Neural crest cell (in vitro differentiated cells): ENCODE data around the gene CEBPG. TPM values are rescaled to one million over a fixed set of nuclear protein-coding genes. Genes with fewer than 3 reads are reported as not detected.

Source experiments
- DNase-seq: peaks from one replicate; pipeline ENCODE4 v3.0.0; 2021; ENCODE audit warnings: low read depth, mixed read lengths, low spot score
- H3K27ac Mint-ChIP-seq: one replicate; pipeline ENCODE4 v1.8.0; 2021; ENCODE audit warnings: mild to moderate bottlenecking, mixed read lengths; ENCODE audit not compliant: unreplicated experiment
- H3K27me3 Mint-ChIP-seq: 2 replicates; pipeline ENCODE4 v1.8.0; 2021; ENCODE audit warnings: low read depth, mild to moderate bottlenecking, mixed read lengths
- H3K36me3 Mint-ChIP-seq: 2 replicates; pipeline ENCODE4 v1.8.0; 2021; ENCODE audit warnings: low read depth, mild to moderate bottlenecking, mixed read lengths
- H3K4me1 Mint-ChIP-seq: 2 replicates; pipeline ENCODE4 v1.8.0; 2021; ENCODE audit warnings: mixed read lengths
- H3K4me3 Mint-ChIP-seq: one replicate; pipeline ENCODE4 v1.8.0; 2021; ENCODE audit warnings: mild to moderate bottlenecking, mixed read lengths
- H3K9me3 Mint-ChIP-seq: 2 replicates; pipeline ENCODE4 v1.8.0; 2021; ENCODE audit warnings: mixed read lengths
- CTCF ChIP-seq: fragments of 200-600 bp; sonication (generic); conservative IDR thresholded peaks from 2 replicates; pipeline ENCODE4 v1.5.0; 2021; ENCODE audit warnings: antibody characterized with exemption, mild to moderate bottlenecking
- total RNA-seq: library from RNA; stranded (reverse); gene quantifications from 2 replicates; pipeline ENCODE4 v1.2.1, GENCODE V29; 2021

CEBPG gene
- total RNA-seq, 1 donor from 2014 or later, result 41.9 TPM

GRCh38 chr19:33403221-33403972 is 29.9 kb downstream of the CEBPG start:
- H3K4me3 Mint-ChIP-seq, result no peak overlapping the region
- no peak overlapping the region for H3K27ac Mint-ChIP-seq
- no peaks in the 10 kb centered on the region for H3K27me3 Mint-ChIP-seq
- no peaks in the 10 kb centered on the region for H3K4me1 Mint-ChIP-seq
- no peaks in the 10 kb centered on the region for H3K9me3 Mint-ChIP-seq
- TF ChIP-seq CTCF, result no peak
- DNase-seq, result no peak
- H3K36me3 Mint-ChIP-seq, result no peaks in the 10 kb centered on the region

GRCh38 chr19:33403973-33404304 is 30.4 kb downstream of the CEBPG start:
- Mint-ChIP-seq H3K36me3 (no peaks in the 10 kb centered on the region), H3K27ac (no peak overlapping the region), H3K4me1 (no peaks in the 10 kb centered on the region), H3K27me3 (no peaks in the 10 kb centered on the region), H3K9me3 (no peaks in the 10 kb centered on the region), H3K4me3 (no peak overlapping the region)
- no peak for DNase-seq
- no peak for TF ChIP-seq CTCF

- Mint-ChIP-seq H3K36me3 (no peaks in the 10 kb centered on the region), H3K4me1 (no peaks in the 10 kb centered on the region), H3K9me3 (no peaks in the 10 kb centered on the region), H3K4me3 (no peak overlapping the region), H3K27me3 (no peaks in the 10 kb centered on the region), H3K27ac (no peak overlapping the region)
- no peak for TF ChIP-seq CTCF
- no peak for DNase-seq
These were observed 31.2 kb downstream of the CEBPG start for GRCh38 chr19:33404506-33405253.

GRCh38 chr19:33405254-33405552 is 31.7 kb downstream of the CEBPG start:
- Mint-ChIP-seq H3K27me3 (no peaks in the 10 kb centered on the region), H3K4me3 (no peak overlapping the region), H3K27ac (peak overlapping the region; percentile 35), H3K4me1 (no peaks in the 10 kb centered on the region), H3K36me3 (no peaks in the 10 kb centered on the region), H3K9me3 (no peaks in the 10 kb centered on the region)
- TF ChIP-seq CTCF, result no peak
- no peak for DNase-seq

GRCh38 chr19:33405553-33406461 is 32.3 kb downstream of the CEBPG start:
- H3K4me3 Mint-ChIP-seq, result no peak overlapping the region
- H3K36me3 Mint-ChIP-seq, result no peaks in the 10 kb centered on the region
- TF ChIP-seq CTCF, result no peak
- no peak for DNase-seq
- no peaks in the 10 kb centered on the region for H3K4me1 Mint-ChIP-seq
- H3K27me3 Mint-ChIP-seq, result no peaks in the 10 kb centered on the region
- no peaks in the 10 kb centered on the region for H3K9me3 Mint-ChIP-seq
- peak overlapping the region; percentile 35 for H3K27ac Mint-ChIP-seq
